HG03025 (cell line): ENCODE data around the gene AZGP1.
"Not testable (repeated sequence)": the region's sequence is repeated elsewhere in the genome, so short reads cannot be mapped to it uniquely, and the experiment has no call there.

Source experiments
- ATAC-seq: cut with Tn5 transposase; IDR thresholded peaks from one replicate; pipeline ENCODE4 v1.9.1; 2021; ENCODE audit warnings: mild to moderate bottlenecking, moderate library complexity; ENCODE audit not compliant: unreplicated experiment, low FRiP score

Gene AZGP1

GRCh38 chr7:100000239-100000638 lies 24.4 kb upstream of the AZGP1 start:
- no peak for ATAC-seq

- ATAC-seq, result no peak
Observed at GRCh38 chr7:99997545-99998137, 21.8 kb upstream of the AZGP1 start.

GRCh38 chr7:99996755-99997544 lies 21.1 kb upstream of the AZGP1 start:
- ATAC-seq, result no peak

- ATAC-seq, result no peak
Observed at GRCh38 chr7:99994819-99995218, 19.0 kb upstream of the AZGP1 start.

- ATAC-seq, result no peak
Observed at GRCh38 chr7:99992330-99993038, 16.7 kb upstream of the AZGP1 start.

GRCh38 chr7:99991543-99991942 lies 15.7 kb upstream of the AZGP1 start:
- not testable (repeated sequence) for ATAC-seq

GRCh38 chr7:99990460-99990852 lies 14.6 kb upstream of the AZGP1 start:
- ATAC-seq, result no peak

GRCh38 chr7:99987846-99988245 lies 12.0 kb upstream of the AZGP1 start:
- ATAC-seq, result no peak

GRCh38 chr7:99987306-99987705 lies 11.5 kb upstream of the AZGP1 start:
- not testable (repeated sequence) for ATAC-seq

GRCh38 chr7:99984593-99984992 lies 8.8 kb upstream of the AZGP1 start:
- no peak for ATAC-seq

GRCh38 chr7:99981066-99981465 lies 5.2 kb upstream of the AZGP1 start:
- not testable (repeated sequence) for ATAC-seq

- ATAC-seq, result not testable (repeated sequence)
Observed at GRCh38 chr7:99980448-99980872, 4.6 kb upstream of the AZGP1 start.

GRCh38 chr7:99979814-99980225 lies 4.0 kb upstream of the AZGP1 start:
- not testable (repeated sequence) for ATAC-seq

- no peak for ATAC-seq
Observed at GRCh38 chr7:99976626-99977025, 795 bp upstream of the AZGP1 start.

- no peak for ATAC-seq
Observed at GRCh38 chr7:99974681-99975080, 1.1 kb downstream of the AZGP1 start.

- ATAC-seq, result not testable (repeated sequence)
Observed at GRCh38 chr7:99973817-99974216, 2.0 kb downstream of the AZGP1 start.

GRCh38 chr7:99971242-99971641 lies 4.6 kb downstream of the AZGP1 start:
- no peak for ATAC-seq

GRCh38 chr7:99969813-99970212 lies 6.0 kb downstream of the AZGP1 start:
- ATAC-seq, result not testable (repeated sequence)

GRCh38 chr7:99969298-99969697 lies 6.5 kb downstream of the AZGP1 start:
- no peak for ATAC-seq

- ATAC-seq, result no peak
Observed at GRCh38 chr7:99958564-99959227, 17.1 kb downstream of the AZGP1 start.

- no peak for ATAC-seq
Observed at GRCh38 chr7:99955247-99955646, 20.6 kb downstream of the AZGP1 start.
